Frontal cortex (tissue), 4 donors: ENCODE results near the gene HEYL. TPM values are rescaled to one million over a fixed set of nuclear protein-coding genes. Genes with fewer than 3 reads are reported as not detected.
"Not testable (repeated sequence)": the region's sequence is repeated elsewhere in the genome, so short reads cannot be mapped to it uniquely, and the experiment has no call there.

ENCODE experiments used
- DNase-seq, 2 donors: peaks; one replicate each; pipeline ENCODE4 v3.0.0; 2012; ENCODE audit warnings: low spot score in 2 of 2
- FAIRE-seq: peaks from 2 replicates; lab custom pipeline; 2012; peaks lifted over from hg19 to GRCh38; lab: Jason Lieb, UNC
- total RNA-seq: library from RNA; depleted of rRNA; stranded (reverse); fragments of >200 nt; gene quantifications from one replicate; pipeline ENCODE4 v1.2.3, GENCODE V29; 2014
- donor health status: control.
- donor health status: control.
- donor health status: control.

The HEYL gene
- total RNA-seq, 1 donor from 2014 or later = 0.41 TPM

GRCh38 chr1:39617488-39618049 is 21.9 kb downstream of the HEYL start:
- no peak for DNase-seq
- no peak for FAIRE-seq

- FAIRE-seq = no peak
- DNase-seq = no peak
Observed at GRCh38 chr1:39615086-39615673, 24.3 kb downstream of the HEYL start.

- DNase-seq (no peak), FAIRE-seq (no peak)
Observed at GRCh38 chr1:39614488-39614887, 25.0 kb downstream of the HEYL start.

GRCh38 chr1:39613250-39613649 is 26.2 kb downstream of the HEYL start:
- no peak for FAIRE-seq
- no peak for DNase-seq

- no peak for FAIRE-seq
- no peak for DNase-seq
Observed at GRCh38 chr1:39609618-39610331, 29.7 kb downstream of the HEYL start.

- FAIRE-seq (no peak), DNase-seq (no peak)
Observed at GRCh38 chr1:39608921-39609320, 30.5 kb downstream of the HEYL start.

GRCh38 chr1:39603677-39604076 is 35.8 kb downstream of the HEYL start:
- not testable (repeated sequence) for FAIRE-seq, DNase-seq

GRCh38 chr1:39601667-39602255 is 37.7 kb downstream of the HEYL start:
- not testable (repeated sequence) for FAIRE-seq, DNase-seq

- DNase-seq = no peak
- FAIRE-seq = no peak
Observed at GRCh38 chr1:39596163-39596562, 43.3 kb downstream of the HEYL start.

GRCh38 chr1:39593386-39593785 is 46.1 kb downstream of the HEYL start:
- no peak for DNase-seq
- FAIRE-seq = no peak

GRCh38 chr1:39592069-39592468 is 47.4 kb downstream of the HEYL start:
- no peak for FAIRE-seq

GRCh38 chr1:39590546-39590945 is 48.9 kb downstream of the HEYL start:
- DNase-seq = no peak
- FAIRE-seq = no peak

More at GRCh38 chr1:39592069-39592468, 47.4 kb downstream of the HEYL start:
- no peak for DNase-seq

GRCh38 chr1:39585933-39586332 is 53.5 kb downstream of the HEYL start:
- FAIRE-seq (no peak), DNase-seq (no peak)

- peak; percentile 60 to 72 for DNase-seq
- no peak for FAIRE-seq
Observed at GRCh38 chr1:39576016-39576657, 63.3 kb downstream of the HEYL start.

- DNase-seq (peak in 1 of 2 donors; percentile 50), FAIRE-seq (no peak)
Observed at GRCh38 chr1:39575191-39576015, 64.0 kb downstream of the HEYL start.

- FAIRE-seq = no peak
- DNase-seq = no peak
Observed at GRCh38 chr1:39574646-39575045, 64.8 kb downstream of the HEYL start.
